SK-N-SH treated with all-trans-retinoic acid at 6 μM for 48 hours (cell line): Measurements from ENCODE around the gene GALNT17.

Source experiments
- ARNTL ChIP-seq: fragments of 450-650 bp; formaldehyde crosslinking; IDR thresholded peaks from 2 replicates; pipeline ENCODE4 v1.5.0; 2020; ENCODE audit warnings: low read depth, mild to moderate bottlenecking, moderate library complexity, borderline replicate concordance
- ESRRG ChIP-seq: fragments of 250-450 bp; sonication (Bioruptor Pico); IDR thresholded peaks from 2 replicates; pipeline ENCODE4 v1.6.1; 2021; ENCODE audit warnings: mild to moderate bottlenecking
- TSHZ2 ChIP-seq: fragments of 250-450 bp; sonication (Bioruptor Pico); IDR thresholded peaks from 2 replicates; pipeline ENCODE4 v1.5.0; 2020; ENCODE audit warnings: mild to moderate bottlenecking, moderate library complexity
- ZC3H10 ChIP-seq: fragments of 250-450 bp; sonication (Bioruptor Pico); IDR thresholded peaks from 2 replicates; pipeline ENCODE4 v1.5.1; 2021; ENCODE audit warnings: mild to moderate bottlenecking, moderate library complexity
- ZNF8 ChIP-seq: fragments of 450-650 bp; formaldehyde crosslinking; IDR thresholded peaks from 2 replicates; pipeline ENCODE4 v1.5.0; 2020; ENCODE audit warnings: mild to moderate bottlenecking, moderate library complexity

- no peak for TF ChIP-seq ARNTL
- TF ChIP-seq TSHZ2 (CRISPR knock-in tag) = no peak
- TF ChIP-seq ZC3H10 (CRISPR knock-in tag) = no peak
- no peak for TF ChIP-seq ESRRG (CRISPR knock-in tag)
- no peak for TF ChIP-seq ZNF8 (CRISPR knock-in tag)
These were observed 78.3 kb downstream of the GALNT17 start for GRCh38 chr7:71210220-71210619.
